Fibroblast of skin of abdomen (primary cell): Measurements from ENCODE around the gene ELOVL1. TPM values are rescaled to one million over a fixed set of nuclear protein-coding genes. Genes with fewer than 3 reads are reported as not detected.
"Not testable (repeated sequence)": the region's sequence is repeated elsewhere in the genome, so short reads cannot be mapped to it uniquely, and the experiment has no call there.

Experiments used
- DNase-seq: peaks from one replicate; pipeline ENCODE4 v3.0.0-alpha.2; 2013
- polyA plus RNA-seq, 2 experiments: library from polyadenylated mRNA; unstranded; fragments of 120-200 nt; gene quantifications; one replicate each; pipeline ENCODE4 v1.2.1, GENCODE V29; 2013; ENCODE audit not compliant: insufficient read length in 2 of 2

The ELOVL1 gene
- 102 TPM for polyA plus RNA-seq (2013, experiment 1 of 2; ENCODE audit: insufficient read length)
- 106 TPM for polyA plus RNA-seq (2013, experiment 2 of 2; ENCODE audit: insufficient read length)

GRCh38 chr1:43367904-43368645, at the start of gene ELOVL1:
Gene ELOVL1 (minus strand): TSS chr1:43368011. CDS start chr1:43365609, 2,402 bp downstream.
- DNase-seq = peak; percentile 86

DNA sequence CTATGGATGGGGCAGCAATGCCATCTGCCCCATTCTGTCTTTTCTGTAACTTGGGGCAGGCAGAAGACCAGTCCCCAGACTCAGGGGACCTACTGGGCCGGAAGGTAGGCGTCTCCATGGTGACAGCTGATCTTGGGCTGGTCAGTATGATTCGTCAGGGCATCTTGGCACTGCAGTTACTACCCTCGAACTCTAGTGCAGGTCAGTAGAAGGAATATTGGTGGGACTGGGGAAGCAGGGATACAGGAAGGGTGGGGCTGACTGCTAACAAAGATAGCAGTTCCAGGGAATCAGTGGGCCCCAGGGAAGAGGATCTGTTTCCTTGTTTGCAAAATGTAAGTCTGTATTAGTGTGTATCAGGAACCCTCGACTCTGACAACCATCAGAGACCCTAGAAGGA, 48.1 kb upstream of the ELOVL1 start:
- no peak for DNase-seq

GRCh38 chr1:43414634-43415223, 46.9 kb upstream of the ELOVL1 start:
- DNase-seq = peak; percentile 41

GRCh38 chr1:43413426-43413825, 45.6 kb upstream of the ELOVL1 start:
- not testable (repeated sequence) for DNase-seq

- no peak for DNase-seq
Measured at GRCh38 chr1:43410571-43410970, 42.8 kb upstream of the ELOVL1 start.

- no peak for DNase-seq
Measured at GRCh38 chr1:43405876-43406234, 38.0 kb upstream of the ELOVL1 start.

DNA sequence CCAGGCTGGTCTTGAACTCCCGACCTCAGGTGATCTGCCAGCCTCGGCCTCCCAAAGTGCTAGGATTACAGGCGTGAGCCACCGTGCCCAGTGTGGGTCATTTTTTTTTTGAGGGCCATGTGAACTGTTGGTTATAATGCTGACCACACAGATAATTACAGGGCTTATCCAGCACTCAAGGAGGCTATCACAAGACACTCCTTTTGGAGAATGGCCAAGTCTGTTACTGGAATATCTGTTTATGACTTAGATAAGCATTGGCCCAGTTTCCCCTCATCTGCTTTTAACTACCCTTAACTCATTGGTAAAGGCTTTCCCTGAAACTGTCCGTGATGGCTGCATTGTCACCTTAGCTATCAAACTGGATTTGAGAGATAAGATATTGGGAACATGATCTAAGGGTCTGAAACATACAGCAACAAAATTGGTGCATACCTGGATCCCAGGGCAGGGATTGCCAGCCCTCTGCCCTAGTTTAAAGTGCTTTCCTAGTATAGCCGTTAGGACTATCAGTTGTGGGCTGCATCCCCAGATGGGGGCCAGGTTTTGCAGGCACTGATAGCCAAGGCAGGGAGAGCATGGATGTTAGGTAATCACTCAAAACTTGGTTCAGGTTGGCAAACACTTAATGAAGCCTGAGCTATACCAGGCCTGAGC, 37.5 kb upstream of the ELOVL1 start:
- DNase-seq = no peak

DNA sequence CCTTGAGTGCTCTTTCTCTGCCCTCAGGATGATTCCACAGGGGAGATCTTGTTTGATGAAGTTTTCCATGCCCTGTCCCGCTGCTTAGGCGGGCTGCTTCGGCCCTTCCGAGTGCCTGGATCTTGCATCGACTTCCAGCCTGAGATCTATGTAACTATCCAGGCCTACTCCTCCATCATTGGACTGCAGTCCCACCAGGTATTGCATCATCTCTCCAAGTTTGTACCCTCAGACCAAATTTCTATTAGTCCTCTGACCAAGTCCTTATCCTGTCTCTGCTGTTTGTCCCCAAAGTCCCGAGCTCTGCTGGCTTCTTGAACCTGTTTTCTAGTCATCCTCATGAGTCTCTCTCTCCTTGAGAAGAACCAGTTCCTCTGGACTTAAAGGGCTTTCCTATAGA, 36.5 kb upstream of the ELOVL1 start:
- DNase-seq = no peak

DNA sequence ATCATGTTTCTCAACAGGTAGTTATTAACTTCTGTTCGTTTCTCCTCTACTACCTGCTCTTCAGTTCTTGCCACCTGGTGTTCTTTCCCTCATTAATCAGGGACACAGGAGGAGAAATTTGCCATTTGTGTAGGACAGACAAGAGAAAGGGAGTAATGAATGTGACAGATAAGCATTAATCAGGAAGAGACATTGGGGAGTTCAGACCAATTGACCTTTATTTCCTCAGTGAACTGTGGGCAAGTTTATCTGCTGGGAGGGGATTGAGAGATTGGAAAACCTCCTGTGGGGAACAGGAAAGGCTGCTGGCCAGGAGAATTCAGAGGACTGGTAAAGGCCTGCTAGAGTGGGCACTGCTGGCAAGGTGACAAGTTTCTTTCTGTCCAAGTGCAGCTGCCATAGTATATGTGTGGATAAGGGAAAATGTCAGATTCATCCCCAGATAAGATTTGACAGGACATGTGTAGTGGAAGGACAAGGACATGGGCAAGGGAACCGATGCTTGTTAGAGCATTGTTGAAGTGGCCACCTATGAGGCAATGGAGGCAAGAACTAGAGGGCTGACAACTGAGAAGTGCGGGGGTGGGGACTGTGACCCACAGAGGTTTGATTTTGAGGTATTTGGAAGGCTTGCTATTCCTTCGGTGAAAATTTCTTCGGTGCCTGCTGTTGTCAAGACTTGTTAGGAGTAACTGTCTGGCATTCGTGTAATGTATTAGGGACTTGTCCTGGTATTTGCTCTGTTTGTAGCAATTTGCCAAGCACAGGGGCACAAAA, 34.5 kb upstream of the ELOVL1 start:
- DNase-seq = no peak

- not testable (repeated sequence) for DNase-seq
Measured at GRCh38 chr1:43400441-43400840, 32.6 kb upstream of the ELOVL1 start.

GRCh38 chr1:43398227-43398626, 30.4 kb upstream of the ELOVL1 start:
- DNase-seq = no peak

- DNase-seq = no peak
Measured at GRCh38 chr1:43396059-43396458, 28.2 kb upstream of the ELOVL1 start.

DNA sequence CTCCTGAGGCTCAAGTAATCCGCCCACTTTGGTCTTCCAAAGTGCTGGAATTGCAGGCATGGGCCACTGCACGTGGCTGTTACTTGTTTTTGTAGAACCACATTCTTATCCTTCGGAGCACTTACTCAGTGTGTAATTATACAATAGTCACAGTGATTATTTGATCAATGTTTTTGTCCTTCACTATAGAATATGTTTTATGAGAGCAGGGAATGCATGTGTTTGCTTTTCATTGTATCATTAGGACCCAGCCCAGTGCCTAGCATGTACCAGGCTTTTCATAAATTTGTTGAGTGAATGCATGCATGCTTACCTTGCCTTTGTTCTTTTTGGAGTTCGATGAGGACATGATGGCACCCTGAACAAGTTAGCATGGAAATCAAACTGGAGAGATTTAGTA, 27.7 kb upstream of the ELOVL1 start:
- no peak for DNase-seq

- DNase-seq = no peak
Measured at GRCh38 chr1:43392702-43393101, 24.9 kb upstream of the ELOVL1 start.

DNA sequence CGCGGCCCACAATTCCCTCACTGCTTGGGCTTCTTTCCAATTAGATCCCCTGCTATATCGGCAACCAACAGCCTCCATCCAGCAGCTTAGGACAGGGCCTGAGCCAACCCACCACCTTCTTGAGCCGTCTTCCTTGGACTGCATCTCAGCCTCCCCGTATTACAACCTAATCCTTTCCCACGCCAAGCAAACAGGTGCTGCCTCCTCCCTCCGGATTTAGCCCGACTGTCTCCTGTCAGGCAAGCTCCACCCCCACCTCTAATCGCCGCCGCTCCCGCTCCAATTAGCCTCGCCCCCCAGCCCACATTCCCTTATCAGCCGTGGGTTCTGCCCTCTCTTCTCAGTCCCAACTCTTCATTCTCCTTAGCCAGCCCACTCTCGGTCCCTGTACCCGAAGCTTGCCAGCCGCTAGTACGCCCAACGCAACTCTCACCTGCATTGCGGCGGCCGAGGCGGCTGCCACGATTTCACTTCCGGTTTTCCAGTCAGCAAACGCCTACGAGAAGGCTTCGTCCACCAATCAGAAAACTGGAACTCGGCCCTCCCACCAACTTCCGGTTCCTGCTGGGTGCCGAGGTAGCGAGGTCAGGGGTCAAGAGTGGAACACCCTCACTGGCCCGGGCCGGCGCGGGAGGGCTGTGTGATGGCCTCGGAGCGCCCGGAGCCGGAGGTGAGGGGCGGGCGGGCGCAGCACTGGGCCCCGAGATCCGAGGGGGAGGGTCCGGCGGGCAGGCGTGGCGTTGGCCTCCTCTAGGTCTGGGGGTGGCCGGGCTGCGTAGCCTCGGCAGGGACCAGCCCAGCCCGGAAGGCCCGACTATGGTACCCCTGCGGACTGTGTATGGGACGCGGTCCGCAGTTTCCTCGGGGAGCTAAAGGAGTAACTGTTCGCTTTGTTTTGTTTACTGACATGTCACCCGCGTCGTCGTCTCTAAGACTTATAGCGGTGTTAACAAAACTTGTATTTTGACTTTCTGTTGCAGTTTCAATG, 21.8 kb upstream of the ELOVL1 start, which contains the start of the genes MED8 and SZT2:
MED8 (minus strand) TSS at position 475 of the 988 bp plus-strand sequence; CDS start at position 439, 36 bp downstream.
SZT2 (plus strand) TSS at position 574 of the 988 bp plus-strand sequence; CDS start at position 644, 70 bp downstream.
- peak; percentile 93 for DNase-seq

- no peak for DNase-seq
Measured at GRCh38 chr1:43388613-43389012, 20.8 kb upstream of the ELOVL1 start.

GRCh38 chr1:43387976-43388599, 20.3 kb upstream of the ELOVL1 start:
- no peak for DNase-seq

- no peak for DNase-seq
Measured at GRCh38 chr1:43386676-43387075, 18.9 kb upstream of the ELOVL1 start.

- no peak for DNase-seq
Measured at GRCh38 chr1:43383449-43383848, 15.6 kb upstream of the ELOVL1 start.

DNA sequence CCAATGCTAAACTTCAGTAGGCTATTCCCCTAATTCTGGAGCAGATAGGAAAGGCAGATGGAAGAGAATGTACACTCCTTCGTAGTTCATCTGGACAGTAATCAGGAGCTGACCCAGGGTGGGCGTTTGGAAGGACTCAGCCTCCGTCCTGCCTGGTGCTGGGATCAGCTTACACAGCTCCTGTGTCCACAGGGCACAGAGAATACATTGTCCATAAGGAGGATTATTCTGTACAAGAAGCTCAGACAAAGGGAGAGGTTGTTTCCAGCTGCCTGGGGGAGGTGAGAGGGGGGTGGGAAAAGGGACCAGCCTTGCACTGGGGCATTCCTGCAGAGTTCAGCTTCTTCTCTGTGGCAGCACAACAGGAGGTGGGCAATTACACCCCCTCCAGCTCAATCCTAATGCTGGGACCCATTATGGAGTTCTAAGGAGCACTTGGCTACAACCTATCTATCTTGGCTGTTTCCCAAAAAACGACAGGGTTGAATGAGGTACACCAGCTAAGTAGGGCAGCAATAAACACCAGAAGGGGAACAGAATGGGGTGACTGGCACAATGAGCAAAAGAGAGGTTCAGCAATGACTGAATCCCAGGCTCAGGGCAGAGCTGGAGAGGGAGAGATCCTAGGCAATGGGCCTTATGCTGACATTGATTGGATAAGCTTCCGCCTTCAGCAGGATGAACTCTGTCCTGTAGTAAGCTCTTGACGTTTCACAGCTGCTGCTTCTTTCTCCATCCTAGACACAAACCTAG, 14.4 kb upstream of the ELOVL1 start:
- DNase-seq = no peak
